Dermis blood vessel endothelial cell (primary cell): ENCODE data around the gene SPAG8. TPM values are rescaled to one million over a fixed set of nuclear protein-coding genes. Genes with fewer than 3 reads are reported as not detected.
A peak's percentile ranks its signal among the peaks of the same experiment; 100 is the strongest.

Source experiments
- DNase-seq: peaks from one replicate; pipeline ENCODE4 v3.0.0; 2010
- total RNA-seq: library from RNA; depleted of rRNA; stranded (reverse); fragments of >200 nt; gene quantifications from 2 replicates; pipeline ENCODE4 v1.2.3, GENCODE V29; 2014

The SPAG8 gene, protein sequence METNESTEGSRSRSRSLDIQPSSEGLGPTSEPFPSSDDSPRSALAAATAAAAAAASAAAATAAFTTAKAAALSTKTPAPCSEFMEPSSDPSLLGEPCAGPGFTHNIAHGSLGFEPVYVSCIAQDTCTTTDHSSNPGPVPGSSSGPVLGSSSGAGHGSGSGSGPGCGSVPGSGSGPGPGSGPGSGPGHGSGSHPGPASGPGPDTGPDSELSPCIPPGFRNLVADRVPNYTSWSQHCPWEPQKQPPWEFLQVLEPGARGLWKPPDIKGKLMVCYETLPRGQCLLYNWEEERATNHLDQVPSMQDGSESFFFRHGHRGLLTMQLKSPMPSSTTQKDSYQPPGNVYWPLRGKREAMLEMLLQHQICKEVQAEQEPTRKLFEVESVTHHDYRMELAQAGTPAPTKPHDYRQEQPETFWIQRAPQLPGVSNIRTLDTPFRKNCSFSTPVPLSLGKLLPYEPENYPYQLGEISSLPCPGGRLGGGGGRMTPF
- total RNA-seq = 0.19 TPM in 1 of 2 replicates, not detected in the other

- DNase-seq = peak; percentile 94
Observed at GRCh38 chr9:35812025-35812602, at the start of gene SPAG8. SPAG8 (minus strand) TSS chr9:35812262; CDS start chr9:35812147, 115 bp downstream.

GRCh38 chr9:35861161-35861897 is 49.3 kb upstream of the SPAG8 start:
- no peak for DNase-seq

DNA sequence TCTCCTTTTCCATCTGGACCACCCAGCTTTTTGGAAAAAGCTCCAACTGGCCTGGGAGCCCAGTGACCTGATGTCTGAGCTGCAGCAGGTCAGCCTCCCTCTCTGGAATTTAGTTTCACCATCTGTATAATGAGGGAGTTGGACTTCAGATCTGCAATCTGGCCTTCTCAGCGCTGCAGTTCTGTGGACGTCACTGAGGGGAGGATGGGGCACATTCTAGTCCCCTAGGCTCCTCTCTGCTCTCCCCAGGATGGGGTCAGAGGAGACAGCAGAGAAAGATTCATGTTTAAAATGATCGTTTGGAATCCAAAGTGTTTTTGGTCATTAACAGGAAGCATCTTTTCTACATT is 47.9 kb upstream of the SPAG8 start:
- no peak for DNase-seq

- peak; percentile 25 for DNase-seq
Observed at GRCh38 chr9:35859310-35859989, 47.4 kb upstream of the SPAG8 start.

- no peak for DNase-seq
Observed at GRCh38 chr9:35858458-35858857, 46.4 kb upstream of the SPAG8 start.

DNA sequence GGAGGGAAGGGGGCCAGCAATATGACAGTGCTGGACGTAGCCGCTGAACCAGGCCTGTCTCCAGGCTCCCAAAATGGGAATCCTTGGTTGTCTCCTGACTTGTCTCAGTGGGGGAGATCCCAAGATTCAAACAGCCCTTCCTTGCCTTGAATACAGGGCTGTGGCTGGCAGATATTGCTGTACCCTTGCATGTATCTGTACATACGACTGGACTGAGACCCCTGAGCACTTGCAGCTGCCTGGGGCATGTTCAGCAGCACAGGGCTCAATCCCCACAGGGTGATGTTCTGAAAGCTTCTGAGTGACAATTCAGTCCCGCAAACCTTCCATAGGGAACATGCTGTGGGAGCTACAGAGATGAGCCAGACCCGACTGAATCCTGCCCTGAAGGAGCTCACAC is 44.8 kb upstream of the SPAG8 start:
- DNase-seq = no peak

- no peak for DNase-seq
Observed at GRCh38 chr9:35856206-35856605, 44.1 kb upstream of the SPAG8 start.

DNA sequence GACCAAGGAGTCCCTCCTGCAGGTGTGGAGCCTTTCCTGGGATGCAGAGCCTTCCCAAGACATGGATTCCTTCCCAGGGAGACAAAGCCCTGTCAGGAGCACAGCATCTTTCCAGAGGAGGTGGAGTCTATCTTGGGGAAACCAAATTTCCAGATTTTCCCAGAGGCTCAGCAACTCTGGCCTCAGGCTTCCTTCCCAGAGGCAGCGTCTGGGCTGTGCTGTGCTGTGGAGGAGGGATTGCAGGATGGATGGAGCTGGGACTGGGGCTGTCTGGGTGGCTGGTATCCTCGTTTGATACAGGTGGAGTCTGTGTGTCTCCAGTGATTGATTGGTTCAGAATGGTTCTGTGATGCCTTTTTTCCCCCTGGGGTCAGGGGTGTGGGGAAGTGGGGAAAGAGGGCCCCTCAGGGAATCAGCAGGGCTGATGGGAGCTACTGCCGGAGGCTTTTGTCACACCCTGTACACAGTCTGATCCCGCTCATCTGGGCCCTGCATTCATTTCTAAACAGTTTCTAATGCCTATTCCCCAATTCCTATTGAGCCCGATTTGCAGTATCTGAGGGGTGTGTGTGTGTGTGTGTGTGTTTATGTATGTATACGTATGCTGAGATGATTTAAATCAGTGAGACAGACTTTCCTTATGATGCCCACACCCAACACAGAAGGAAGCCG is 42.2 kb upstream of the SPAG8 start:
- no peak for DNase-seq

GRCh38 chr9:35852876-35853865 is 41.1 kb upstream of the SPAG8 start:
- DNase-seq = no peak

GRCh38 chr9:35852267-35852815 is 40.3 kb upstream of the SPAG8 start:
- no peak for DNase-seq

- peak; percentile 33 for DNase-seq
Observed at GRCh38 chr9:35847792-35848572, 35.9 kb upstream of the SPAG8 start.

- DNase-seq = no peak
Observed at GRCh38 chr9:35845824-35846771, 34.0 kb upstream of the SPAG8 start.

GRCh38 chr9:35844628-35845270 is 32.7 kb upstream of the SPAG8 start:
- DNase-seq = peak; percentile 90

GRCh38 chr9:35842795-35843194 is 30.7 kb upstream of the SPAG8 start:
- DNase-seq = no peak

GRCh38 chr9:35842020-35842745 is 30.1 kb upstream of the SPAG8 start:
- no peak for DNase-seq

DNA sequence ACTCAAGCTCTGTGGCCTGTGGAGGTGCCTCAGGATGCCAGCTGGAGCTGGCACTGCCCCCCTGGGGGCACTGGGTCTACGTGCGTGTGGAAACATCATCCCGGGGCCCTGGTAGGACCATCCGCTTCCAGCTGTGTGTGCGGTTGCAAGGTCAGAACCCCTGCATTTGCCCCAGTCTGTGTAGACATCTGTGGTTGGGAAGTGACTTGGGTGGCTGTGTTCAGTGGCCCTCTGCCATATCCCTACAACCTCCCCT is 29.5 kb upstream of the SPAG8 start:
- no peak for DNase-seq

- DNase-seq = no peak
Observed at GRCh38 chr9:35840881-35841644, 29.0 kb upstream of the SPAG8 start.
